DMS153 (cell line): Measurements from ENCODE around the gene MRM2.

Experiments
- DNase-seq: peaks from one replicate; lab custom pipeline; 2025; lab: John Stamatoyannopoulos, UW

Gene MRM2

GRCh38 chr7:2266911-2267310 is 24.9 kb upstream of the MRM2 start:
- no peak for DNase-seq

DNA sequence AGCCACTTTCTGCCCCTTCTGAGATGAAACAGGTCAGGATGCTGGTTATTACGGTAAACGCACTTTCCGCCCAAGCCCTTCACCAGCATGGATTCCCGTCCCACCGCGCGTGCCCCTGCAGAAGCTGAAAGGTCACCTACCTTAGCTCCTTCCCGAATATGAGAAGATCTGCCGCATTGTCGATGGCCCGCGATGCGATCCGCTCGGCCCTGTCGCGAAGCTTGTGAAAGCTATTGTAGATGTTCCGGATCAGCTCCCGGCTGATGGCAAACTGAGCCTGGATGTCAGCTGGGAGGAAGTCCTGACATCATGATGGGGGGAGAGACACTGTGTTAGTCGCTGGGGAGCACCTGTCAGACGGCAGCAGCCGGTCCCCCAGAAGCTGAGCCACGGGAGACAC is 22.2 kb upstream of the MRM2 start:
- DNase-seq: no peak

DNA sequence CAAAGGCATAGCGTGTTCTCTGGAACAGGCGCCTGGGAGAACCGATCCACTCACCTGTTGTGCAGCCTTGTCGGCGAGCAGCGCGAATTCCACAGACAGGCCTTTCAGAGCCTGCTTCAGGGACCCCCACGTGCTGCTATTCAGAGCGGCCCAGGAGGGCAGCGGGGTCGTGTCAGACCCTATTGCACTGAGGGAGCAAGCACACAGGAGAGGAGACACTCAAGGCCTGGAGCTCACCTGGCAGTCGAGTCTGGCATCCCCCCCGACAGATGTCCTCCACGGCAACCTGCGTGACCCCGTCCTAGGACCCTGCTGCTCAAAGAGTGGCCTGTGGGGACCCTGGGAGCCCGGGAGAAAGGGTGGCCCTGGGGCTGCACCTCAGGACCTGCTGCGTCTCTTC is 21.2 kb upstream of the MRM2 start:
- DNase-seq: no peak

GRCh38 chr7:2261611-2262010 is 19.6 kb upstream of the MRM2 start:
- DNase-seq: no peak

DNA sequence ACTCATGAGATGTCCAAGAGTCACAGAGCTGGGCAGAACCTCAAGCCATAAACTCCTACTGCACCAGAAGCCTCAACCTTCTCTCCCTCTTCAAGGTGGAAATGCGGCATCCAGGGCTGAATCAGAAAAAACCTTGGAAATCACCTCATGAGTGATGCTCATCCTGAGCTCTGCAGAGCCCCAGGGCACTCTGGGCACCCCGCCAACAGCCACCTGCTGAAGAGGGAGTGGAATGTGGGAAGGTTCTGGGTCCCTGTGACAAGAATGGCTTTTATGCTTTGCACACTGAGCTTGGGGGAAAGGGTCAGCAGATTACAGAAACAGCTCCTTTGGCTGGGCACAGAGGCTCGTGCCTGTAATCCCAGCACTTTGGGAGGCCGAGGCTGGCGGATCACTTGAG is 18.8 kb upstream of the MRM2 start:
- DNase-seq: peak; percentile 4

DNA sequence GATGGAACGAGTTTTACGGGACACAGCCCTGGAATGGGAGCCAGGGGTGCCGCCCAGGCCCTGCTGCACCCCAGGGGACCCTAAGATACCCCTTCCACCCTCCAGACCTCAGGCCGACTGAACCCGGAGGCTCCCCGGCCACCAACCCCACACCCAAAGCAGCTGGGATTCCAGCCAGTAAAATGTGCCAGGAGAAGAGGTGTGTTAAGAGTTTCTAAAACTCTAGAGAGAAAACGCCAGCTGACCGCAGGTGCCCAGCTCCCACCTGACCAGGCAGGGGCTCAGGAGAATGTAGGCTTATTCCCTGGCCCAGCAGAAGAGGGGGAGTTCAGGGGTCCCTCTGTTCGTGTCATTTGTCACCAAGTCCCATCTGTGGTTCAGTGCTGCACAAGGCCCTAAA is 17.5 kb upstream of the MRM2 start:
- no peak for DNase-seq

- no peak for DNase-seq
Observed at GRCh38 chr7:2258661-2259365, 16.8 kb upstream of the MRM2 start.

GRCh38 chr7:2257651-2258050 is 15.6 kb upstream of the MRM2 start:
- no peak for DNase-seq

GRCh38 chr7:2257046-2257551 is 15.1 kb upstream of the MRM2 start:
- no peak for DNase-seq

- no peak for DNase-seq
Observed at GRCh38 chr7:2256306-2257045, 14.5 kb upstream of the MRM2 start.

DNA sequence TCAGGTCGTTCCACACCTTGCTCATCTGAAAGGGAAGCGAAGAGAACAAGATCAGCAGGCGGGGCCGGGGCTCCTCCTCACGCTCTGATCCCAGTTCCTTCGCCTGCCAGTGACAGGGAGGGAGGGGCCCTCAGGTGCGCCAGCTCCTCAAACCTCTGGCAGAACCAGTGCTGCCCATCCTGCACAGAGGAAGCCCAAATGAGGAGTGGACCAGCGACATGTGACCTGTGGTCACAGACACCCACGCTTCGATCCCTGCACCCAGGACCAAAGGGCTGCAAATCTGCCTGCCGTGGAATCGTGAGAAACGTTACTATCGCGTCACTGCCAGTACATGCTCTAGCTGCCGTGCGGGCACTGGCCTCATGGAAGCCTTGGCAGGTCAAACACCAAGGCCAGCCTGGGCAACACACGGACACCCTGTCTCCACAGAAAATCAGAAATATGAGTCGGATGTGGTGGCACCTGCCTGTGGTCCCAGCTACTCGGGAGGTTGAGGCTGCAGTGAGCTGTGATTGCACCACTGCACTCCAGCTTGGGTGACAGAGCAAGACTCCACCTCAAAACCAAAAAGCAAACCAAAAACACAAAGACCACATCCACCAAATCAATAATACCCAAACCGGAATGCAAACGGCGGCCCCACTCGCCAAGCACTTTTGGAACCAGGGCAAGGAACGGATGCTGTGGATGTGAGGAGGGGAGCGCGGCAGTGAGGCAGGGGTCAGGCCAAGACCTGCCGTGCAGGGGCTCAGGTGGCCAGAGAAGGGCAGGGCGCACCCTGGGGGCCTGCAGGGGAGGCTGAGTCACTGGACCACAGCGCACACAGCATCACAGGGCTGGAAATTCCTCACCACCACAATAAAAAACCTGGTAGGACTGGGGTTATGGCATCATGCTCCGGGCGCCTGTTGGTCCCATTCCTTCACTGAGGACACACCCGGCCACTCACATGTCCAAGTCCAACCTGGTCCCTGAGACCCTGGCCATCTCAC is 13.4 kb upstream of the MRM2 start:
- no peak for DNase-seq

GRCh38 chr7:2254429-2255144 is 12.6 kb upstream of the MRM2 start:
- no peak for DNase-seq

GRCh38 chr7:2253525-2254244 is 11.7 kb upstream of the MRM2 start:
- no peak for DNase-seq

DNA sequence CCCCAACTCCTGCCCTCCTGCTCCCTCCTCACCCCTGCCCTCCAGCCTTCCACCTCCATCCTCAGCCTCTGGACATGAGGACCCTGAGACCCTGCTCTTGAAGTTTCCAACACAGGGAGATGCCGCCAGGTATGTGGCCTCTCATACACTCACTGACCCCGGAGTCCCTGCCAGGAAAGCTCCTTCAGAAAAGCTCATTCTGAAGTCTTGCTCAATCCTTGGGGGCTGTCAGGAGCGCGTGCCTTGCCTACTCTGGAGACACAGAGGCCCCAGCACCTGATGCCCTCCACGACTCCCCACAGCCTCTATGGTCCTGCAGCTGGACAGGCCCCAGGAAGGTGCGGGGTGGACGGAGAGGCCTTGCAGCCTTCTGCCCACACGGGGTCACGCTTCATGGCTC is 11.0 kb upstream of the MRM2 start:
- DNase-seq: no peak

DNA sequence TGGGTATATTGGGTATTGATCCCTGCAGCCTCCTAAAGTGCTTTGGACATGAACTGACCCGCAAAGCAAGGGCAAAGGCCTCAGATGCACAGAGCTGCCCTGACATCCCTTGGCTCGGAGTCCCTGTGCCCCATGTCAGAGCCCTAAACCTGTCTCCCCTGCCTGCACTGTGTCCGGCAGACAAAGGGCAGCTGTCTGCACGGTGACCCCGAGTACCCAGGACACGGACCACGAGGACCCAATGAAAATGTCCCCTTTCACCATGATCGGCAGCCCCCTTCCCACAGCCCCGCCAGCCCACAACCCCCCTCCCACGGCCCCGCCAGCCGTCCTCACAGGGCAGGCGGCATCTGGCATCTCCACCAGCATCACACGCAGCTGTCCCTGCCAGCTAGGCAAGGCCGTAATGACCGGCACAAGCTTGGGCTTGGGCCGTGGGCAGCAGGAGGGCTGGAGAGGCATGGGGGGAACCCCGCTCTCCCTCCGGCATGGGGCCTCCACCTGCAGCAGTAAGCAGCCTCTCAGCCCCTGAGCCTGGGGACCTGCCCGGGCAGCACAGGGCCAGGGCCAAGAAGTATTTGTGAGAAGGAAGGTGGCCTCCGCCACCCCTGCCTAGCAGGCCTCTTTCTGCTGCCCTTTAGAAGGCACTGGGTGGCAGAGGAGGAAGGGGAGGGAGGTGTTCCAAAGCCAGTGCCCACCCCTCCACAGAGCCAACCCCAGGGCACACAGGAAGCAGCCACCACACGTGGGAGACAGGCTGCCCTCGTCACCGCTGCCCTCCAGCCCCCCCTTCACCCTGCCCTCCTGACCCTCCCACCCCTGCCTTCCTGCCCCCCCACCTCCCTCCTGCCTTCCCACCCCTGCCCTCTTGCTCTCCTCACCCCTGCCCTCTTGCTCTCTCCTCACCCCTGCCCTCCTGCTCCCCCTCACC is 10.1 kb upstream of the MRM2 start:
- DNase-seq: no peak

DNA sequence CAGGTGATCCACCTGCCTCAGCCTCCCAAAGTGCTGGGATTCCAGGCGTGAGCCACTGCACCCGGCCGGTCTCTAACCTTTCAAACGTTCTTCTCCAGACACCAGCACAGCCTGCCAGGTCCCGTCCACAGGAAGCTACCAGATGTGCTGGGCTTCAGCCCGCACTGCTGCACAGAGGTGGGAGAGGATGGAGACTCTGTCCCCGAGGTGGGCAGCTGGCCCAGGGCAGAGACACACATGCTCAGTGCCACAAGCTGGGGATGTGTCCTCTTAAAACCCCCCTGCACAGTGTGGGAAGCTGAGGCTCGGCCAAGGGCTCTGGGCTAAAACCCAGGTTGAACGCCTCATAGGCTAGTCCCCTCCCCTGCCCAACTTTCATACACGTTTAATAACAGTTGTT is 9.4 kb upstream of the MRM2 start:
- no peak for DNase-seq

GRCh38 chr7:2249744-2250323 is 7.8 kb upstream of the MRM2 start:
- DNase-seq: no peak

DNA sequence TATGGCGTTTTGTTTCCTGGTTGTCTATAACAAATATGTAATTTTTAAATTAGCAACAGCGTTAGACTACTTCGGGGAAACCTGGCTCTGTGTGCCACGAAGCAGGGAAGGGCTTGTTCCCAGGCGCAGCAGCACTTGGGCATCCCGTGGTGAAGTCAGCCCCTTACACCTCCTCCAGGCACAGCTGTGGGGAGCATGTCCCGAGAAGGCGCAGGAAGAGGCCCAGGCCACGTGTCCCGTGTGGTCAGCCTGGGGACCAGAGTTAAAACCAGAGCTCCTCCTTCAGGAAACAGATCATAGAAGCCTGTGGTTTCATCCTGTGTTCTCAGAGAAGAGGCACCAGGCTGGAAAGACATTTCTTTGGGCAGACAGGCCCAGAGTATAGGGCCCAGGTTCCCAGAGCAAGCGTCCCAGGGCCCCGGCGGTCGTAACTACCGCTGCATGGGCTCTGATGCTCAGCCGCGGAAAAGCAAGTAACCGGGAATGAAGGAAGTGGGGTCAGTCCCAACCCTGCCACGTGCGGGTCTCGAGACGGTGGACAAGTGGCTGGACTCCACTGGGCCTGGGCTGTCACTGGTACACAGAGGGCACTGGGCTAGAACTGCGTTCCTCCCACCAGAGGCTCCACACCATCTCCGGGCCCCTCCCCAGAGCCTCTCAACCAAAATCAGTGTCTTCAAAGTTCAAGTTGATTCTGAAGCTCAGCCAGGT is 7.1 kb upstream of the MRM2 start:
- no peak for DNase-seq
